WTC11 (cell line): Measurements from ENCODE around the gene RBBP6. TPM values are rescaled to one million over a fixed set of nuclear protein-coding genes. Genes with fewer than 3 reads are reported as not detected.

ENCODE experiments used
- ATAC-seq: fragments of 200-7000 bp; cut with Tn5 transposase; 2 replicates; pipeline ENCODE4 v1.10.0; 2021; ENCODE audit warnings: mild to moderate bottlenecking, moderate library complexity
- CTCF ChIA-PET: fragments of 300-600 bp; sonication (Branson Sonifier 250); formaldehyde crosslinking; loops from one replicate; lab custom pipeline; 2021; ENCODE audit warnings: antibody characterized with exemption; lab: Charles Lee
- POLR2A ChIA-PET: fragments of 350-600 bp; sonication (Branson Sonifier 250); formaldehyde crosslinking; loops from one replicate; lab custom pipeline; 2021; ENCODE audit warnings: antibody characterized with exemption; lab: Charles Lee
- DNase-seq: peaks from one replicate; pipeline ENCODE4 v3.0.0; 2021; ENCODE audit warnings: low spot score
- H3K27ac Mint-ChIP-seq: 2 replicates; pipeline ENCODE4 v1.8.0; 2021; ENCODE audit warnings: mixed read lengths
- H3K27me3 Mint-ChIP-seq: 2 replicates; pipeline ENCODE4 v1.8.0; 2021; ENCODE audit warnings: low read depth, mild to moderate bottlenecking, moderate library complexity, mixed read lengths
- H3K36me3 Mint-ChIP-seq: 2 replicates; pipeline ENCODE4 v1.8.0; 2021; ENCODE audit warnings: mixed read lengths
- H3K4me1 Mint-ChIP-seq: 2 replicates; pipeline ENCODE4 v1.8.0; 2022; ENCODE audit warnings: mixed read lengths
- H3K4me3 Mint-ChIP-seq: 2 replicates; pipeline ENCODE4 v1.8.0; 2021; ENCODE audit warnings: mild to moderate bottlenecking, moderate library complexity, mixed read lengths
- H3K9me3 Mint-ChIP-seq: 2 replicates; pipeline ENCODE4 v1.8.0; 2021; ENCODE audit warnings: mixed read lengths
- GRHL2 ChIP-seq: fragments of 250-450 bp; sonication (Bioruptor Pico); IDR thresholded peaks from 2 replicates; pipeline ENCODE4 v1.8.0; 2022; ENCODE audit warnings: mild to moderate bottlenecking, moderate library complexity; ENCODE audit not compliant: insufficient replicate concordance, severe bottlenecking
- IRF2 ChIP-seq: sonication (generic); formaldehyde crosslinking; IDR thresholded peaks from 2 replicates; pipeline ENCODE4 v1.8.0; 2022; ENCODE audit warnings: low read depth, missing genetic modification reagents, borderline replicate concordance
- MYBL2 ChIP-seq: sonication (generic); formaldehyde crosslinking; IDR thresholded peaks from 2 replicates; pipeline ENCODE4 v1.8.1; 2023; ENCODE audit warnings: mild to moderate bottlenecking, moderate library complexity, missing genetic modification reagents
- NFE2L1 ChIP-seq: sonication (generic); formaldehyde crosslinking; IDR thresholded peaks from 2 replicates; pipeline ENCODE4 v1.8.1; 2023; ENCODE audit warnings: missing genetic modification reagents
- NR2C2 ChIP-seq: sonication (generic); formaldehyde crosslinking; IDR thresholded peaks from 2 replicates; pipeline ENCODE4 v1.8.0; 2022; ENCODE audit warnings: mild to moderate bottlenecking, missing genetic modification reagents
- SMAD3 ChIP-seq: sonication (generic); formaldehyde crosslinking; IDR thresholded peaks from 2 replicates; pipeline ENCODE4 v1.8.0; 2022; ENCODE audit warnings: missing genetic modification reagents, mild to moderate bottlenecking, borderline replicate concordance
- SMAD4 ChIP-seq: sonication (generic); formaldehyde crosslinking; IDR thresholded peaks from 2 replicates; pipeline ENCODE4 v1.8.0; 2022; ENCODE audit warnings: mild to moderate bottlenecking, missing genetic modification reagents
- SP1 ChIP-seq: sonication (generic); formaldehyde crosslinking; conservative IDR thresholded peaks from 2 replicates; pipeline ENCODE4 v1.8.1; 2022; ENCODE audit warnings: missing genetic modification reagents
- TEAD4 ChIP-seq: sonication (generic); formaldehyde crosslinking; IDR thresholded peaks from 2 replicates; pipeline ENCODE4 v1.8.0; 2022; ENCODE audit warnings: mild to moderate bottlenecking, missing genetic modification reagents
- total RNA-seq: library from RNA; stranded (reverse); gene quantifications from 3 replicates; pipeline ENCODE4 v1.2.3, GENCODE V29; 2021
- TF ChIP-seq, protein P1 (sequence below): fragments of 250-450 bp; sonication (Bioruptor Pico); IDR thresholded peaks from 2 replicates; pipeline ENCODE4 v1.9.0; 2021; ENCODE audit warnings: mild to moderate bottlenecking, borderline replicate concordance
- TF ChIP-seq, protein P2 (sequence below): sonication (generic); formaldehyde crosslinking; IDR thresholded peaks from 2 replicates; pipeline ENCODE4 v1.8.1; 2023; ENCODE audit warnings: mild to moderate bottlenecking, missing genetic modification reagents, moderate library complexity
- TF ChIP-seq, protein P3 (sequence below): fragments of 250-450 bp; sonication (Bioruptor Pico); conservative IDR thresholded peaks from 2 replicates; pipeline ENCODE4 v1.9.0; 2021; ENCODE audit warnings: mild to moderate bottlenecking
- TF ChIP-seq, protein P4 (sequence below): fragments of 250-450 bp; sonication (Bioruptor Pico); IDR thresholded peaks from 2 replicates; pipeline ENCODE4 v1.8.0; 2021; ENCODE audit warnings: mild to moderate bottlenecking
- TF ChIP-seq, protein P5 (sequence below): fragments of 250-450 bp; sonication (Bioruptor Pico); IDR thresholded peaks from 2 replicates; pipeline ENCODE4 v2.1.2; 2022; ENCODE audit warnings: mild to moderate bottlenecking, moderate library complexity

RBBP6 gene
- total RNA-seq, 1 experiment from 2014 or later: 62.4 TPM

DNA sequence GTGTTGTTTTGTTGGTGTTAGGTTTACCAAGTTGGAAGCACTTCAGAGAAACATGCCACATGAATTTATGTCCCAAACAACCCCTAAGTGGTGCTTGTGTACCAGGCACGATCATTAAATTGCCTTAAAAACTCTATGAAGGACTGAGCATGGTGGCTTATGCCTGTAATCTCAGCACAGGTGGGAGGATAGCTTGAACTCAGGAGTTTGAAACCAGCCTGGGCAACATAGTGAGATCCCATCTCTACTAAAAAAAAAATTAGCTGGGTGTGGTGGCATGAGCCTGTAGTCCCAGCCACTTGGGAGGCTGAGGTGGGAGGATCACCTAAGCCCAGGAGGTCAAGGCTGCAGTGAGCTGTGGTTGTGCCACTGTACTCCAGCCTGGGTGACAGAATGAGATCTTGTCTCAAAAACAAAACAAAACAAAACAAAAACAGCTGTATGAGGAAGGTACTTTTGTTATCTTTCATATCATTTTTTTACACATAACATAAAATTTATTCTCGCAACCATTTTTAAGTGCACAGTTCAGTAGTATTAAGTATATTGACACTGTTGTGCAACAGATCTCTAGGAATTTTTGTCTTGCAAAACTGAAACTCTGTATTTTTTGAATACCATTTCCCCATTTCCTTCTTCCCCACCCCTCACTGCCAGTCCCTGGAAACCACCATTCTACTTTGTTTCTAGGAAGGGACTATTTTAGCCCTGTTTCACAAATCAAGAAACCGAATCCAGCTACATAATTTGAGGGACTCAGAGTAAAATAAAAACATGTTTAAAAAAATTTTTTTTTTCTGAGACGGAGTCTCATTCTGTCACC lies 14.3 kb upstream of the RBBP6 start (continued):
- TF ChIP-seq, protein P1, sequence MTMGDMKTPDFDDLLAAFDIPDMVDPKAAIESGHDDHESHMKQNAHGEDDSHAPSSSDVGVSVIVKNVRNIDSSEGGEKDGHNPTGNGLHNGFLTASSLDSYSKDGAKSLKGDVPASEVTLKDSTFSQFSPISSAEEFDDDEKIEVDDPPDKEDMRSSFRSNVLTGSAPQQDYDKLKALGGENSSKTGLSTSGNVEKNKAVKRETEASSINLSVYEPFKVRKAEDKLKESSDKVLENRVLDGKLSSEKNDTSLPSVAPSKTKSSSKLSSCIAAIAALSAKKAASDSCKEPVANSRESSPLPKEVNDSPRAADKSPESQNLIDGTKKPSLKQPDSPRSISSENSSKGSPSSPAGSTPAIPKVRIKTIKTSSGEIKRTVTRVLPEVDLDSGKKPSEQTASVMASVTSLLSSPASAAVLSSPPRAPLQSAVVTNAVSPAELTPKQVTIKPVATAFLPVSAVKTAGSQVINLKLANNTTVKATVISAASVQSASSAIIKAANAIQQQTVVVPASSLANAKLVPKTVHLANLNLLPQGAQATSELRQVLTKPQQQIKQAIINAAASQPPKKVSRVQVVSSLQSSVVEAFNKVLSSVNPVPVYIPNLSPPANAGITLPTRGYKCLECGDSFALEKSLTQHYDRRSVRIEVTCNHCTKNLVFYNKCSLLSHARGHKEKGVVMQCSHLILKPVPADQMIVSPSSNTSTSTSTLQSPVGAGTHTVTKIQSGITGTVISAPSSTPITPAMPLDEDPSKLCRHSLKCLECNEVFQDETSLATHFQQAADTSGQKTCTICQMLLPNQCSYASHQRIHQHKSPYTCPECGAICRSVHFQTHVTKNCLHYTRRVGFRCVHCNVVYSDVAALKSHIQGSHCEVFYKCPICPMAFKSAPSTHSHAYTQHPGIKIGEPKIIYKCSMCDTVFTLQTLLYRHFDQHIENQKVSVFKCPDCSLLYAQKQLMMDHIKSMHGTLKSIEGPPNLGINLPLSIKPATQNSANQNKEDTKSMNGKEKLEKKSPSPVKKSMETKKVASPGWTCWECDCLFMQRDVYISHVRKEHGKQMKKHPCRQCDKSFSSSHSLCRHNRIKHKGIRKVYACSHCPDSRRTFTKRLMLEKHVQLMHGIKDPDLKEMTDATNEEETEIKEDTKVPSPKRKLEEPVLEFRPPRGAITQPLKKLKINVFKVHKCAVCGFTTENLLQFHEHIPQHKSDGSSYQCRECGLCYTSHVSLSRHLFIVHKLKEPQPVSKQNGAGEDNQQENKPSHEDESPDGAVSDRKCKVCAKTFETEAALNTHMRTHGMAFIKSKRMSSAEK: no peak
- no peak for TF ChIP-seq GRHL2 (CRISPR knock-in tag)
- no peak for TF ChIP-seq NR2C2
- no peak for TF ChIP-seq TEAD4 (CRISPR knock-in tag)
- TF ChIP-seq NFE2L1 (CRISPR knock-in tag): no peak
- TF ChIP-seq MYBL2: no peak
- TF ChIP-seq, protein P2, sequence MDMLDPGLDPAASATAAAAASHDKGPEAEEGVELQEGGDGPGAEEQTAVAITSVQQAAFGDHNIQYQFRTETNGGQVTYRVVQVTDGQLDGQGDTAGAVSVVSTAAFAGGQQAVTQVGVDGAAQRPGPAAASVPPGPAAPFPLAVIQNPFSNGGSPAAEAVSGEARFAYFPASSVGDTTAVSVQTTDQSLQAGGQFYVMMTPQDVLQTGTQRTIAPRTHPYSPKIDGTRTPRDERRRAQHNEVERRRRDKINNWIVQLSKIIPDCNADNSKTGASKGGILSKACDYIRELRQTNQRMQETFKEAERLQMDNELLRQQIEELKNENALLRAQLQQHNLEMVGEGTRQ (CRISPR knock-in tag): no peak
- TF ChIP-seq, protein P3, sequence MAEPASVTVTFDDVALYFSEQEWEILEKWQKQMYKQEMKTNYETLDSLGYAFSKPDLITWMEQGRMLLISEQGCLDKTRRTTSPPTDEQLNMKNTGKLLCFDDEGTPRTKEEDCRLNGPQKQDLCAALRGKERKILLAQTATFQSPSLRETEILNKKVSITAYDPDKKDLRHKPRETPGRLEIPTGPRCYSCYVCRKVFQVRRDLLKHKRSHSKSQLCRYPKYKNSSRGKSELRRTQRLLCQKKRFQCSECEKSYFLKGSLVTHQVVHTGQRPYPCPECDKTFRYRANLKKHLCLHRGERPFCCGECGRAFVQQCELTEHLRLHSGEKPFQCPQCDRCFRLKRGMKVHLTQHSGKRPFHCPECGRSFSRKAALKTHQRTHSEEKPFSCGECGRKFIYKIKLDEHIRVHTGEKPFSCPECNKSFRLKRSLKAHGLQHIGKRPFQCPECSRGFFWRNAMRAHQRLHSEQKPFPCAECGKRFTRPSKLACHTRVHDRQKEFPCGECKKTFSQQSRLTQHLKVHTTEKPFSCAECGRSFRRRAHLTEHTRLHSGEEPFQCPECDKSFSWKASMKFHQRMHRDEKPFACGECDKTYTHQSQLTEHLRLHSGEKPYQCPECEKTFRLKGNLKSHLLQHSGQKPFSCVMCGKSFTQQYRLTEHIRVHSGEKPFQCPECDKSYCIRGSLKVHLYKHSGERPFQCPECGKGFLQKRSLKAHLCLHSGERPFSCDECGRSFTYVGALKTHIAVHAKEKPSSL: no peak
- TF ChIP-seq SMAD3 (CRISPR knock-in tag): no peak

DNA sequence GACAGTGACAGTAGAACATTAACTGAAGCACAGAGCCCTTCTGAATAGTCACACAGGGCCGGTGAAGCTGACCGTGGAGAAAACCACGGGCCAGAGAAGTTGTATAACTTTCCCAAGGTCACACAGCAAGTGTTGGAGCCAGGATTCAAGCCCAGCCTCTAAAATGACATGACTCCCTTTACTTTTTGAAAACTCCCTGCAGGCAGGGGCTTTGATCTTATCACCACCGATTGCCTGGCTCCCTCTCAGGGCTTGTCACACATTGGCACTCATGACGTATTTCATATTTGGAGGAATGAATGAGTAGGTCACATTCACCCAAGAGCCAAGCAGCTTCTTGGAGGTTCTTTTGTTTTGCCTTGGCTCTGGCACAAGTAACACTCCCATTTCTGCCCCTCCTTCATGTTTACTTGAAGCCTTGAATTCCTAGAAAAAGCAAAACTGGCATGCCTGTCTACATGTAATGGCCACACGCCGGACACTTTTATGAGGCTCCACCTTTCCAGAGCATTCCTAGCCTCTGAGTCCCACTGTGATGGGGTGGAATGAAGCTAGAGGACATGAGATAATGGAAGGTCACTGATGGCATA lies 13.3 kb upstream of the RBBP6 start:
- Mint-ChIP-seq H3K4me3 (no peak overlapping the region), H3K4me1 (no peaks in the 10 kb centered on the region), H3K27me3 (no peaks in the 10 kb centered on the region; the same call in 1 of the 2 replicates), H3K27ac (no peak overlapping the region), H3K9me3 (no peaks in the 10 kb centered on the region), H3K36me3 (no peaks in the 10 kb centered on the region)
- POLR2A ChIA-PET: no interaction called here
- CTCF ChIA-PET: interaction anchor here (0.7 to 1.3 kb wide), 2 partner anchors 9 to 161 kb away, joined by 3 read pairs; no protein-coding TSS in a partner anchor
- TF ChIP-seq SP1 (no peak), SMAD4 (CRISPR knock-in tag) (no peak), IRF2 (no peak)
- TF ChIP-seq, protein P4, sequence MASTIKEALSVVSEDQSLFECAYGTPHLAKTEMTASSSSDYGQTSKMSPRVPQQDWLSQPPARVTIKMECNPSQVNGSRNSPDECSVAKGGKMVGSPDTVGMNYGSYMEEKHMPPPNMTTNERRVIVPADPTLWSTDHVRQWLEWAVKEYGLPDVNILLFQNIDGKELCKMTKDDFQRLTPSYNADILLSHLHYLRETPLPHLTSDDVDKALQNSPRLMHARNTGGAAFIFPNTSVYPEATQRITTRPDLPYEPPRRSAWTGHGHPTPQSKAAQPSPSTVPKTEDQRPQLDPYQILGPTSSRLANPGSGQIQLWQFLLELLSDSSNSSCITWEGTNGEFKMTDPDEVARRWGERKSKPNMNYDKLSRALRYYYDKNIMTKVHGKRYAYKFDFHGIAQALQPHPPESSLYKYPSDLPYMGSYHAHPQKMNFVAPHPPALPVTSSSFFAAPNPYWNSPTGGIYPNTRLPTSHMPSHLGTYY: no peak
- TF ChIP-seq, protein P5, sequence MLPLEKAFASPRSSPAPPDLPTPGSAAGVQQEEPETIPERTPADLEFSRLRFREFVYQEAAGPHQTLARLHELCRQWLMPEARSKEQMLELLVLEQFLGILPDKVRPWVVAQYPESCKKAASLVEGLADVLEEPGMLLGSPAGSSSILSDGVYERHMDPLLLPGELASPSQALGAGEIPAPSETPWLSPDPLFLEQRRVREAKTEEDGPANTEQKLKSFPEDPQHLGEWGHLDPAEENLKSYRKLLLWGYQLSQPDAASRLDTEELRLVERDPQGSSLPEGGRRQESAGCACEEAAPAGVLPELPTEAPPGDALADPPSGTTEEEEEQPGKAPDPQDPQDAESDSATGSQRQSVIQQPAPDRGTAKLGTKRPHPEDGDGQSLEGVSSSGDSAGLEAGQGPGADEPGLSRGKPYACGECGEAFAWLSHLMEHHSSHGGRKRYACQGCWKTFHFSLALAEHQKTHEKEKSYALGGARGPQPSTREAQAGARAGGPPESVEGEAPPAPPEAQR: no peak
- no peak for DNase-seq
- ATAC-seq: no peak
